ENCODE measurements around the gene TEX9.

GRCh38 chr15:56344336-56344735, 20.9 kb upstream of the TEX9 start:
- TF ChIP-seq, protein P1, sequence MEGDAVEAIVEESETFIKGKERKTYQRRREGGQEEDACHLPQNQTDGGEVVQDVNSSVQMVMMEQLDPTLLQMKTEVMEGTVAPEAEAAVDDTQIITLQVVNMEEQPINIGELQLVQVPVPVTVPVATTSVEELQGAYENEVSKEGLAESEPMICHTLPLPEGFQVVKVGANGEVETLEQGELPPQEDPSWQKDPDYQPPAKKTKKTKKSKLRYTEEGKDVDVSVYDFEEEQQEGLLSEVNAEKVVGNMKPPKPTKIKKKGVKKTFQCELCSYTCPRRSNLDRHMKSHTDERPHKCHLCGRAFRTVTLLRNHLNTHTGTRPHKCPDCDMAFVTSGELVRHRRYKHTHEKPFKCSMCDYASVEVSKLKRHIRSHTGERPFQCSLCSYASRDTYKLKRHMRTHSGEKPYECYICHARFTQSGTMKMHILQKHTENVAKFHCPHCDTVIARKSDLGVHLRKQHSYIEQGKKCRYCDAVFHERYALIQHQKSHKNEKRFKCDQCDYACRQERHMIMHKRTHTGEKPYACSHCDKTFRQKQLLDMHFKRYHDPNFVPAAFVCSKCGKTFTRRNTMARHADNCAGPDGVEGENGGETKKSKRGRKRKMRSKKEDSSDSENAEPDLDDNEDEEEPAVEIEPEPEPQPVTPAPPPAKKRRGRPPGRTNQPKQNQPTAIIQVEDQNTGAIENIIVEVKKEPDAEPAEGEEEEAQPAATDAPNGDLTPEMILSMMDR (IDR thresholded peaks at IDR 0.05), result no peak
- TF ChIP-seq POLR2AphosphoS5 (IDR thresholded peaks at IDR 0.05; ENCODE audit: low read depth, low read length), result no peak
- TF ChIP-seq, protein P2, sequence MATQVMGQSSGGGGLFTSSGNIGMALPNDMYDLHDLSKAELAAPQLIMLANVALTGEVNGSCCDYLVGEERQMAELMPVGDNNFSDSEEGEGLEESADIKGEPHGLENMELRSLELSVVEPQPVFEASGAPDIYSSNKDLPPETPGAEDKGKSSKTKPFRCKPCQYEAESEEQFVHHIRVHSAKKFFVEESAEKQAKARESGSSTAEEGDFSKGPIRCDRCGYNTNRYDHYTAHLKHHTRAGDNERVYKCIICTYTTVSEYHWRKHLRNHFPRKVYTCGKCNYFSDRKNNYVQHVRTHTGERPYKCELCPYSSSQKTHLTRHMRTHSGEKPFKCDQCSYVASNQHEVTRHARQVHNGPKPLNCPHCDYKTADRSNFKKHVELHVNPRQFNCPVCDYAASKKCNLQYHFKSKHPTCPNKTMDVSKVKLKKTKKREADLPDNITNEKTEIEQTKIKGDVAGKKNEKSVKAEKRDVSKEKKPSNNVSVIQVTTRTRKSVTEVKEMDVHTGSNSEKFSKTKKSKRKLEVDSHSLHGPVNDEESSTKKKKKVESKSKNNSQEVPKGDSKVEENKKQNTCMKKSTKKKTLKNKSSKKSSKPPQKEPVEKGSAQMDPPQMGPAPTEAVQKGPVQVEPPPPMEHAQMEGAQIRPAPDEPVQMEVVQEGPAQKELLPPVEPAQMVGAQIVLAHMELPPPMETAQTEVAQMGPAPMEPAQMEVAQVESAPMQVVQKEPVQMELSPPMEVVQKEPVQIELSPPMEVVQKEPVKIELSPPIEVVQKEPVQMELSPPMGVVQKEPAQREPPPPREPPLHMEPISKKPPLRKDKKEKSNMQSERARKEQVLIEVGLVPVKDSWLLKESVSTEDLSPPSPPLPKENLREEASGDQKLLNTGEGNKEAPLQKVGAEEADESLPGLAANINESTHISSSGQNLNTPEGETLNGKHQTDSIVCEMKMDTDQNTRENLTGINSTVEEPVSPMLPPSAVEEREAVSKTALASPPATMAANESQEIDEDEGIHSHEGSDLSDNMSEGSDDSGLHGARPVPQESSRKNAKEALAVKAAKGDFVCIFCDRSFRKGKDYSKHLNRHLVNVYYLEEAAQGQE (IDR thresholded peaks at IDR 0.05; ENCODE audit: insufficient read depth in 1 of 2, low read depth in 2 of 2, low read length in 1 of 2), result no peak
- no peak for TF ChIP-seq TCF7L2 (IDR thresholded peaks at IDR 0.05; ENCODE audit: low read depth, low read length)

Measured in Panc1 (cell line).